Measurements from ENCODE around the gene SULF2.

Gene SULF2

DNA sequence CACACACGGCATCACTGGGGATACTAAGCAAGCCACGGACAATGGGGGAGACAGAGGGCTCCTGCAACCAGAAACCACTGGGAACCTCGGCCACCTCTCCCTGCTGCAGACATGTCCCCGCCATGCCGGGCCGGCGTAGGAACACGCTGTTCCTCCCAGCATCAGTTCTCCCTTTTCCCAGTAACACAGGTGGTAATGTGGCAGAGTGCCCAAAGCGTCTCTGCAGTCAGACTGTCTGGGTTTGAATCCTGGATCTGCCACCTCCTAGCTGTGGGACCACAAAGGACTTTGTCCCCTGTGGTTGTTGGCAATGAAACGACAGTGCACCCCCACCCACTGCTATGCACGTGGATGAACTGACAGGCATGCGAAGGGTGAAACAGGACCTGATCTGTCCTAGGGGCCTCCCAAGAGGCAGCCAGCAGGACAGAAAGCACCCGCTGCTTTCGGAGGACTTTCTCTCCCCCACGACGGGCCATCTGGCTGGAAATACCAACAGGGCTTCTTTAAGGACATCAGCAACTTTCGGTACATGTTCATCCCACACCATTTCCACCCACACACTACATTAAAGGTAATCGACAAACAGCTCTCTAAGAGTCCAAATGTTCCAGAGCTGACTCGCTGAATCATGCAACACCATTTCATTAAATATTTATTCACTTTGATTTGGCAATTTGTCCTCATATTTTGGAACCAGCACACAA, 74.1 kb downstream of the SULF2 start:
- no peak overlapping the region for H3K9ac ChIP-seq (ENCODE audit: low read depth, low read length)
- no peak overlapping the region for H3K4me3 ChIP-seq (ENCODE audit: low read length)
- no peak overlapping the region for H3K4me2 ChIP-seq (ENCODE audit: low read length)

DNA sequence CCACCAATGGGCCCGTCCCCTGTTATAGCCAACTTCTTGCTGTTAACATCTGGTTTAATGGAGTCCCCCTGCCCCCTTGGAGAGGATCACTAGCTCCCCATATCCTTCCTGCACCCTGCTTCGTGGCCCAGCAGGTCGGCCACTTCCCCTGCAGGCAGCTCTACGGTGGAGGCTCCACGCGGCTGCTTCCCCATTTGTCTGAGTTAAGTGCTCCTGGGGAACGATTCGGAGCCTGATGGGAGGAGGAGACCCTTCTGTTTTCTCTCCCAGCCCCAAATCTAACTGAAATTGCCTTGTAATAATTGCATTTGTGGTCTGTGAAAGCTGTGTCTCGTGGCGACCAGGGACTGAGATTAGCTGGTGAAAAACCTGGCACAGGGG, 74.6 kb downstream of the SULF2 start:
- Histone ChIP-seq H3K36me3 (ENCODE audit: insufficient read depth, low read length) (no peaks in the 10 kb centered on the region), H3K27me3 (ENCODE audit: control insufficient read depth, insufficient read depth, low read length) (peaks cover 54% of the 10 kb centered on the region), H3K4me3 (ENCODE audit: low read length) (no peak overlapping the region), H3K4me1 (ENCODE audit: control insufficient read depth, insufficient read depth, low read length) (no peaks in the 10 kb centered on the region), H3K4me2 (ENCODE audit: low read length) (no peak overlapping the region), H3K9me3 (replicated peaks; ENCODE audit: low read length) (no peaks in the 10 kb centered on the region), H3K9ac (ENCODE audit: low read depth, low read length) (no peak overlapping the region)

More for the DNA sequence above, 74.1 kb downstream of the SULF2 start:
- no peaks in the 10 kb centered on the region for H3K36me3 ChIP-seq (ENCODE audit: insufficient read depth, low read length)
- no peaks in the 10 kb centered on the region for H3K4me1 ChIP-seq (ENCODE audit: control insufficient read depth, insufficient read depth, low read length)
- H3K9me3 ChIP-seq (replicated peaks; ENCODE audit: low read length): no peaks in the 10 kb centered on the region
- peaks cover 54% of the 10 kb centered on the region for H3K27me3 ChIP-seq (ENCODE audit: control insufficient read depth, insufficient read depth, low read length)

DNA sequence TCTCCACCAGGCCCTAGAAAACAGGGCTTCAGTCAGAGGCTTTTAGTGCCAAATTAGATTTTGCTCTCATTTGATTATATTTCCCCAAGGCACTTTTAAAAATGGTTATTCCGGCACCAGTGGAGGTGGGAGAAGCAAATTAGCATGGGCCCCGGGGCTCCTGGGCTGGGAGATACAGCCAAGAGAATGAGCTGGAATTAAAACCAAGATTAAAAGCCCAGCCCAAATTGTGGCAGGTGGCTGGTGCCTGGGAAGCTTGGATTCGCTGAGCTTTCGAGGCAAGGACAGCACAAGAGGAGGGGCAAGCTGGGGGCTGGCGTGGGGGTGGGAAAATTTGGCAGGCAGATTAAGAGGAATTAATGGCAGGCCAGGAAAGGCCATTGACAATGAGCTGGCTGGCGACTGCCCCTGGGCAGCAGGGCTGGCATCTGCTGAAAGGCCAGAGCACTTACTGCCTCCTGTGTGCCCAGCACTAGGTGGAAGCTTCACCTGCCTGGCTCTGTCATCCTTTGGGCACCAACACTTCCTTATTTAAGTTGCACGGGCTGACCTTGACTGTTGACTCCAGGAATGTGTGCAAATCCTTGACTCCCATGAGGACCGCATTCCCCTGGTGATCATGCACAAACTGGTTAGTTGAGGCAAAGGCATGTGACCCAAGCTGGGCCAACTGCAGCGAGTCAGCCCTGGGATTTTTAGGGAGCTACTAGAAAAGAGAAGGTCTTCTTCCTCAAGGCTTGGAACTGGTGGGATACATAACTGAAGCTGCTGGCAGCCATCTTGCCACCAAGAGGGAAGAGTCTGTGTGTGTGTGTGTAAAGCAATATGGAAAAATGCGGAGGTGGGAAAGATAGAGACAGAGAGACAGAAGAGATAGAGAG, 76.1 kb downstream of the SULF2 start:
- Histone ChIP-seq H3K36me3 (ENCODE audit: insufficient read depth, low read length) (no peaks in the 10 kb centered on the region), H3K9ac (ENCODE audit: low read depth, low read length) (no peak overlapping the region), H3K9me3 (replicated peaks; ENCODE audit: low read length) (no peaks in the 10 kb centered on the region), H3K4me3 (ENCODE audit: low read length) (no peak overlapping the region), H3K27me3 (ENCODE audit: control insufficient read depth, insufficient read depth, low read length) (peaks cover 49% of the 10 kb centered on the region), H3K4me2 (ENCODE audit: low read length) (no peak overlapping the region), H3K4me1 (ENCODE audit: control insufficient read depth, insufficient read depth, low read length) (no peaks in the 10 kb centered on the region)

DNA sequence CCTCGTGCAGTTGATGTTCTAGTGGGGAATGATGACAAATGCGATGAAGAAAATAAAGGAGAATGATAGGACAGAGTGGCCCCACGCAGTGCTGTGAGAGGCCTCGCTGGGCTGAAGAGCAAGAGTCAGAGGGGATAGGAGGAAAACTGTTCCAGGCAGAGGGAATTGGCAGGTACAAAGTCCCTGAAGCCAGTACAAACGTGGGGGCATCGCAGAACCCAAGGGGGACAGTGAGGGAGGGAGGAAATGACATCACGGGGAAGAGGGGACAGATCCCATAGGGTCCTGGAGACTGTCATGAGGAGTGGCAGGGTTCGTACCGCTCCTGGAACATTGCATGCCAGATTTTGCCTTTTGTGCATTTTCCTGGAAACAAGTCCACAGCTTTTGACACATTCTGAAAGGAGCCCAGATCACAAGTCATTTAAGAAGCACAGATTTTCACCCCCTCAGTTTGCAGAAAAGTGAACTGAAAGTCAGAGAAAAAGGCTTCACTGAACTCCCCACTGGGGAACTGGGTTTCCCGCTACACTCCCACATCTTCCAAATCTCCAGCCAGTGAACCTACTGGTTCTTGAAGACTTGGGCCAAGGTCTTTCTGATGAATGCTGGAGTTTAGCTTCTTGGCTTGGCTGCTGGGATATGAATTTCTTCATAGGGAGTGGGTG, 77.0 kb downstream of the SULF2 start:
- H3K4me2 ChIP-seq (ENCODE audit: low read length): no peak overlapping the region
- H3K9me3 ChIP-seq (replicated peaks; ENCODE audit: low read length): no peaks in the 10 kb centered on the region
- no peaks in the 10 kb centered on the region for H3K36me3 ChIP-seq (ENCODE audit: insufficient read depth, low read length)
- H3K4me3 ChIP-seq (ENCODE audit: low read length): no peak overlapping the region
- H3K4me1 ChIP-seq (ENCODE audit: control insufficient read depth, insufficient read depth, low read length): no peaks in the 10 kb centered on the region
- peaks cover 43% of the 10 kb centered on the region for H3K27me3 ChIP-seq (ENCODE audit: control insufficient read depth, insufficient read depth, low read length)
- H3K9ac ChIP-seq (ENCODE audit: low read depth, low read length): no peak overlapping the region

DNA sequence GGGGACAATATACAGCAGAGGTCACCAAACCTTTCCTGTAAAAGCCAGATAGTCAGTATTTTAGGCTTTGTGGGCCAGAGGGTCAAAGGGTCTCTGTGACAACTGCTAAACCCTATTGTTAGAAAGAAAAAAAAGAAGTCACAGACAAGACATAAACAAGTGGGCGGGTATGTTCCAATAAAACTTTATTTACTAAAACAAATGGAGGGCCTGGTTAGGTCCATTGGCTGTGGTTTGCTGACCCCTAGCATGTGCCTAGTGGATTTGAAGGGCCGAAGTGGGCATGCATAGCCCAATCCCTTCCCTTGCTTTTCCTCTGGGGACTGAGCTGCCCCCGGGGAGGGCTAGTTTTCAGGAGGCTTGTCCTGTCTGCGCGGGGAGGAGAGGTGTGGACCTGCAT, 78.9 kb downstream of the SULF2 start:
- Histone ChIP-seq H3K27me3 (ENCODE audit: control insufficient read depth, insufficient read depth, low read length) (peaks cover 33% of the 10 kb centered on the region), H3K36me3 (ENCODE audit: insufficient read depth, low read length) (no peaks in the 10 kb centered on the region), H3K4me1 (ENCODE audit: control insufficient read depth, insufficient read depth, low read length) (no peaks in the 10 kb centered on the region), H3K9ac (ENCODE audit: low read depth, low read length) (no peak overlapping the region), H3K4me3 (ENCODE audit: low read length) (no peak overlapping the region), H3K9me3 (replicated peaks; ENCODE audit: low read length) (no peaks in the 10 kb centered on the region), H3K4me2 (ENCODE audit: low read length) (no peak overlapping the region)

DNA sequence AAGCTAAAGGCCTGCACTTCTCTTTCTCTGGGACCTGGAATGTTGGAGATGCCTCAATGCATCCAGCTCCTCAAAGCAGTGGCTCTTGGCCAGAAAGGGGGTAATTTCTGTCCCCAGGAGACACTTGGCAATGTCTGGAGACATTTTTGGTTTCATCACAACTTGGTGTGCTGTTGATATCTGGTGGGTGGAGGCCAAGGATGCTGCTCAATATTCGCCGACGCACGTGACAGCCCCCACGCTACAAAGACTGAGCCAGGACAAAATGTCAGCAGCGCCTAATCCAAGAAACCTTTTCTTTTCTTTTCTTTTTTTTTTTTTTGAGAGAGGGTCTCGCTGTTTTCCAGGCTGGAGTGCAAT, 79.8 kb downstream of the SULF2 start:
- H3K27me3 ChIP-seq (ENCODE audit: control insufficient read depth, insufficient read depth, low read length): peaks cover 24% of the 10 kb centered on the region

DNA sequence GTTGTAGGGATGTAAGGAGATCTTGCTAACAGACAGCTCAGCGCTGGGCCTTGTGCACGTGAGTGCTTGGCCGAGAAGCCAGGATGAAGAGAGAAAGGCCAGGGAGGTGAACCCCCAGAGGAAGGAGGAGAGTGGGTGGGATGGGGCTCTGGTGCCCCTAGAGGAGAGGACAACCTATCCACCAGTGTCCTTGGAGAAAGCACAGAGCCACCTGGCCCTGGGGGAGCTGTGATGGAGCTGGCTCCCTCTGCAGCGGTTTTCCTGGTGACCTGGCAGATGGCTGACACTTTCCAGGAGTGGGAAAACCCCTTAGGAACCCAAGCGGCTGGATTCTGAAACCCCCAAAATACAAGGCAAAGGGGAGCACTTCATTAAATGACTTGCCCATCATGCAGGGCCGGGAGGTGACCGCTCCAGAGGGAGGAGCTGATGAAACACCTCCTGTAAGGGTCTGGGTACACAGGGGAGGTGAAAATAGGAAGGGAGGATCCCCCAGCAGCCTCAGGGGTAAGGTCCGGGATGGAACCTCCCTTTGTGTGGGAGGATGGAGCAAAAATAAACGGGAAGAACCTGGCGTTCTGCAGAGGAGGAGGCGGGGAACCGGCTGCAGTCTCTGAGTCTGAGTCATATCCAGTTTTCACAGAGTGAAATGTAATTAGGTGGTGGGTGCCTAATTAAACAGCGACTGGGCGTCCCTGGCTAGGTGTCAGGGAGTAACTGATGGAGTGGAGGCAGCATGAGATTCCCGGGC, 80.4 kb downstream of the SULF2 start:
- Histone ChIP-seq H3K4me1 (ENCODE audit: control insufficient read depth, insufficient read depth, low read length) (no peaks in the 10 kb centered on the region), H3K9ac (ENCODE audit: low read depth, low read length) (no peak overlapping the region), H3K27me3 (ENCODE audit: control insufficient read depth, insufficient read depth, low read length) (peaks cover 25% of the 10 kb centered on the region), H3K9me3 (replicated peaks; ENCODE audit: low read length) (no peaks in the 10 kb centered on the region), H3K4me2 (ENCODE audit: low read length) (no peak overlapping the region), H3K4me3 (ENCODE audit: low read length) (no peak overlapping the region), H3K36me3 (ENCODE audit: insufficient read depth, low read length) (no peaks in the 10 kb centered on the region)

More for the DNA sequence above, 79.8 kb downstream of the SULF2 start:
- Histone ChIP-seq H3K36me3 (ENCODE audit: insufficient read depth, low read length) (no peaks in the 10 kb centered on the region), H3K9ac (ENCODE audit: low read depth, low read length) (no peak overlapping the region), H3K4me3 (ENCODE audit: low read length) (no peak overlapping the region), H3K9me3 (replicated peaks; ENCODE audit: low read length) (no peaks in the 10 kb centered on the region), H3K4me2 (ENCODE audit: low read length) (no peak overlapping the region), H3K4me1 (ENCODE audit: control insufficient read depth, insufficient read depth, low read length) (no peaks in the 10 kb centered on the region)

DNA sequence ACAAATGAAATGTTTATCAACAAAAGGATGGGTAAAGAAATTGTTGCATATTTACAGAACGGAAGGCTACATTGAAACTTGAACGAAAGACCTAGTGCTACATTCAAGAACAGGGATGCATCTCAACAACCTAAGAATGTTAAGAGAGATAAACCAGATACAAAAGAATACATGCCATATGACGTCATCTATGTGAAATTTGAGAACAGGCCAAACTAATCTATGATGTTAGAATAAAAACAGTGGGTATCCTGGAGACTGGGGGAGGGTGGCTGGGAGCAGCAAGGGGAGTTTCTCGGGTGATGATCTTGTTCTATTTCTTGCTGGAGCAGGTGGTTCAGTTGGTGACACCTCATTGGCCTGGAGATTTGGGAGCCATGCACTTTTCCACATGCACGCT, 81.5 kb downstream of the SULF2 start:
- Histone ChIP-seq H3K4me2 (ENCODE audit: low read length) (no peak overlapping the region), H3K36me3 (ENCODE audit: insufficient read depth, low read length) (no peaks in the 10 kb centered on the region), H3K4me3 (ENCODE audit: low read length) (no peak overlapping the region), H3K4me1 (ENCODE audit: control insufficient read depth, insufficient read depth, low read length) (no peaks in the 10 kb centered on the region), H3K9ac (ENCODE audit: low read depth, low read length) (no peak overlapping the region), H3K9me3 (replicated peaks; ENCODE audit: low read length) (no peaks in the 10 kb centered on the region), H3K27me3 (ENCODE audit: control insufficient read depth, insufficient read depth, low read length) (peaks cover 17% of the 10 kb centered on the region)

DNA sequence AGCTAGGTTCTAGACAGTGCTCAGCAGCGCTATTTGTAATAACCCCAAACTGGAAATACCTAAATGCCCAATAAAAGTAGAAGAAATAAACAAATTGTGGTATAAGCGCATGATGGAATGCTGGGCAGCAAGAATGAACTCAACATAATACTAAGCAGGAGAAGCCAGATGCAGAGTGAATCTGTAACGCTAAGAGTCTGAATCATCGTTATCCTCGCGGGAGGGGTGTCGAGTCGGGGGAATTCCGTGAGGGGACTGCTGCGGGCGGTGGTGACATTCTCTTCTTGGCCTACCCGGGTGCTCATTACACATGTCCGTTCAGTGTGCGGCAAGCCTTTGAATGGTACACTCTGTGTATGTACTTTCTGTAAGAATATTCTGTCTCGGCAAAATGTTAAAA, 83.7 kb downstream of the SULF2 start:
- Histone ChIP-seq H3K4me1 (ENCODE audit: control insufficient read depth, insufficient read depth, low read length) (no peaks in the 10 kb centered on the region), H3K4me3 (ENCODE audit: low read length) (no peak overlapping the region), H3K4me2 (ENCODE audit: low read length) (no peak overlapping the region), H3K9me3 (replicated peaks; ENCODE audit: low read length) (no peaks in the 10 kb centered on the region), H3K27me3 (ENCODE audit: control insufficient read depth, insufficient read depth, low read length) (peaks cover 3% of the 10 kb centered on the region), H3K36me3 (ENCODE audit: insufficient read depth, low read length) (no peaks in the 10 kb centered on the region), H3K9ac (ENCODE audit: low read depth, low read length) (no peak overlapping the region)

DNA sequence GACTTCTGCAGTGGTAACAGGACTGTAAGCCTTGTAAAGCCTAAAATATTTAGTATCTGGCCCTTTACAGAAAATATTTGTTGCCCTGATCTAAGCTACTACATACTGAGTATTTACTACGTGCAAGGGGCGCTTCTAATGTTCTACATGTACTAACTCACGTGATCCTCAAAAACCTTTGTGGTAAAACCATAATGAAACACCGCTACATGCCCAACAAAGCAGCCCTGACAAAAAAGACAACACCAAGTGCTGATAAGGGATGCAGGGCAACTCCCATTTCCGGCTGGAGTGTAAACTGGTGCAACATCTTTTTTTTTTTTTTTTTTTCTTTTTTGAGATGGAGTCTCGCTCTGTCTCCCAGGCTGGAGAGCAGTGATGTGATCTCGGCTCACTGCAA, 85.0 kb downstream of the SULF2 start:
- Histone ChIP-seq H3K27me3 (ENCODE audit: control insufficient read depth, insufficient read depth, low read length) (peaks cover 3% of the 10 kb centered on the region), H3K36me3 (ENCODE audit: insufficient read depth, low read length) (no peaks in the 10 kb centered on the region), H3K9me3 (replicated peaks; ENCODE audit: low read length) (no peaks in the 10 kb centered on the region)

DNA sequence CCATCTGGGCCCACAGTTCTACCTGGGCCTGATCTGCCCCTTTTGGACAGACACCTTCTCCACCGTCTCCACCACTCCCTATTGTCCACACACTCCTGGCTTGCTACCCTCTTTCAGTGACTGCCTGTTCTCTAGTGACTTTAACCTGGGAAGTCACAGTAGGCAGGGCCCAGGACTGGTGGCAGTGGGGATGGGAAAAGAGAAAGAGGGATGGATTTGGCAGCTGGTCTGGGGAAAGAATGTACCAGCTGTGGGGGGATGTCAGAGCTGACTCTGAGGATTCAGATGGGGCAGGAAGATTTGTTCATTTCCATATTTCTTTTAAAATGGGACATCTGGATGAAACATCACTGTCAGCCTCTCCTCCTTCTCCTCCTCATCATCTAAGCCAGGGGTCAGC, 85.5 kb downstream of the SULF2 start:
- no peaks in the 10 kb centered on the region for H3K36me3 ChIP-seq (ENCODE audit: insufficient read depth, low read length)
- H3K4me3 ChIP-seq (ENCODE audit: low read length): no peak overlapping the region
- no peaks in the 10 kb centered on the region for H3K4me1 ChIP-seq (ENCODE audit: control insufficient read depth, insufficient read depth, low read length)

More for the DNA sequence above, 85.0 kb downstream of the SULF2 start:
- no peaks in the 10 kb centered on the region for H3K4me1 ChIP-seq (ENCODE audit: control insufficient read depth, insufficient read depth, low read length)
- H3K4me3 ChIP-seq (ENCODE audit: low read length): no peak overlapping the region
- no peak overlapping the region for H3K4me2 ChIP-seq (ENCODE audit: low read length)
- no peak overlapping the region for H3K9ac ChIP-seq (ENCODE audit: low read depth, low read length)

More for the DNA sequence above, 85.5 kb downstream of the SULF2 start:
- no peaks in the 10 kb centered on the region for H3K9me3 ChIP-seq (replicated peaks; ENCODE audit: low read length)
- H3K27me3 ChIP-seq (ENCODE audit: control insufficient read depth, insufficient read depth, low read length): peaks cover 3% of the 10 kb centered on the region
- no peak overlapping the region for H3K4me2 ChIP-seq (ENCODE audit: low read length)
- H3K9ac ChIP-seq (ENCODE audit: low read depth, low read length): no peak overlapping the region

All from skeletal muscle satellite cell (primary cell).